CD4-positive, alpha-beta T cell treated with Interleukin-15 for 1 hour (primary cell): ENCODE results near the gene ANKRD13A.
"Not testable (repeated sequence)": the region's sequence is repeated elsewhere in the genome, so short reads cannot be mapped to it uniquely, and the experiment has no call there.

ENCODE experiments used
- DNase-seq: peaks from one replicate; pipeline ENCODE4 v3.0.0-alpha.2; 2020

ANKRD13A gene

DNA sequence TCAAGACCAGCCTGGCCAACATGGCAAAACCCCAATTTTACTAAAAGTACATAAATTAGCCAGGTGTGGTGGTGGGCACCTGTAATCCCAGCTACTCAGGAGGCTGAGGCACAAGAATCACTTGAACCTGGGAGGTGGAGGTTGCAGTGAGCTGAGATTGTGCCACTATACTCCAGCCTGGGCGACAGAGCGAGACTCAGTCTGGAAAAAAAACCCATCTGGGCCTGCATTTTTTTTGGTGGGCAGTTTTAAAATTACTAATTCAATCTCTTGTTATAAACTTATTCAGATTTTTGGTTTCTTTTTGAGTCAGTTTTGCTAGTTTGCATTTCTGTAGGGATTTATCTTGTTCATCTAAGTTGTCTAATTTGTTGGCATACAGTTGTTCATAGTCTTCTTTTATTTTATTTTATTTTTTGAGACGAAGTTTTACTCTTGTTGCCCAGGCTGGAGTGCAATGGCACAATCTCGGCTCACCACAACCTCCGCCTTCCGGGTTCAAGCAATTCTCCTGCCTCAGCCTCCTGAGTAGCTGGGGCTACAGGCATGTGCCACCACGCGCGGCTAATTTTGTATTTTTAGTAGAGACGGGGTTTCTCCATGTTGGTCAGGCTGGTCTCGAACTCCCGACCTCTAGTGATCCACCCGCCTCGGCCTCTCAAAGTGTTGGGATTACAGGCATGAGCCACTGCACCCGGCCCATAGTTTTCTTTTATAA is 9.6 kb downstream of the ANKRD13A start:
- DNase-seq: not testable (repeated sequence)

DNA sequence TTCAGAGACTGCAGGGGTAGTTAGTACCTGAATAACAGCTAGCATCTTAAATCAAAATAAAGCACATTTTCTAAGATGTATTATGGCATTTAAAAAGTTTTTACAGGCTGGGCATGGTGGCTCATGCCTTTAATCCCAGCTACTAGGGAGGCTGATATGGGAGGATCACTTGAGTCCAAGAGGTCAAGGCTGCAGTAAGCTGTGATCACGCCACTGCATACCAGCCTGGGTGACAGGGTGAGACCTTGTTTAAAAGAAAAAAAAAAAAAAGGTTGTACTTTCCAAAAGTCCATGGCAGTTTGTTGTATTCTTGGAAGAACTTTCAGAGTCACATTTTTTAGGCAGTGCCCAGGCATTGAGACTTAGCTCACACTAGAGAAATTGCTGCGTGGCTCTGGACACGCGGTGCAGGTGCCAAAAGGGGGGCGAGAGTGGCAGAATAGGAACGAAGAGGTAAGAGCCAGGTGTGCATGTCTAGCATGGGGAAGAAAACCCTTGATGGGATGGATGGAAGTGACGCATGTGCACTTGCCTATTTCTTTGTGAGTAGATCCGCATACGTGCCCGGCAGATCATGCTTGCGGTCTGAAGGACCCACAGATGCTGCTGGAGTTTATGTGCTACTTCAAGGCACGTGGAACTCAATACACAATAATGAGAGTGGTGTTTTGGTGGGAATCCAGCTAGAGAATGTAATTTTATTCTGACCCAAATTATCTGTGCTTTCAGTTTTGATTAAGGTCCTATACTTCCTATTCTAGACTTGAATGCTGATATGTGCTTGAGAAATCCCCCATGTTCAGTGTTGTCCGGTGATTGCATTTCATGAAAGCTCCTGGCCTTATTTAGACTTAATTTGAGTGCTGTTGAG is 11.9 kb downstream of the ANKRD13A start:
- peak; percentile 18 for DNase-seq

DNA sequence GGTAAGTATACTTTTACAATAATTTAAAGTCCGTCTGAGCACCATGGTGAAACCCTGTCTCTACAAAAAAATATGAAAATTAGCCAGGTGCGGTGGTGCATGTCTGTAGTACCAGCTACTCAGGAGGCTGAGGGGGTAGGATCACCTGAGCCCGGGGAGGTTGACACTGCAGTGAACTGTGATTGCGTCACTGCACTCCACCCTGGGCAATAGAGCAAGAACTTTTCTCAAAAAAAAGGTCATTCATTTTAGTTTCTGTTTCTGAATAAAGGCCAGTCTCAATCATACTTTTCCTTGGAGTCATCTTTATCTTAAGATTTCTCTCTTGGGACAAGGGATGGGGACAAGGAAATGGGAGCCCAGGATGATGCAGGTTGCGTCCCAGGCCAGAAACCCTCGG is 12.9 kb downstream of the ANKRD13A start:
- peak; percentile 80 for DNase-seq

DNA sequence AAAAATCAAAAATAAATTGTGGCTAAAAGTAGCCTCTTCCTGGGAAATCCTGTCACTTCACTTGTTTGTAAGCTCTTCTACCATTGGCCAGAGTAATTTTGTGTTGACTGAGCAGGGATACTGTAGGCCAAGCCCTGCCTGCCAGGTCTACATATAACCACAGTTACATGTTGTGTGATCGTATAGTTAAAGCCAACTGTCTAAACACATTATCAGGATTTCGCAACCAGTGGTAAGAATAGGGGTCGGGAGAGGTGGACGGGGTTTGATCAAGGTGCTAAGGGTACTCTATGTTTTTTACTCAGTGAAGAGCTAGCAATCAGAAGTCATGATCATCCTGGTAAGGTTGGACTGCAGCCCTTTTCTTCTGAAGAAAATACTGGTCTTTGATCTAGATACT is 13.4 kb downstream of the ANKRD13A start:
- no peak for DNase-seq

DNA sequence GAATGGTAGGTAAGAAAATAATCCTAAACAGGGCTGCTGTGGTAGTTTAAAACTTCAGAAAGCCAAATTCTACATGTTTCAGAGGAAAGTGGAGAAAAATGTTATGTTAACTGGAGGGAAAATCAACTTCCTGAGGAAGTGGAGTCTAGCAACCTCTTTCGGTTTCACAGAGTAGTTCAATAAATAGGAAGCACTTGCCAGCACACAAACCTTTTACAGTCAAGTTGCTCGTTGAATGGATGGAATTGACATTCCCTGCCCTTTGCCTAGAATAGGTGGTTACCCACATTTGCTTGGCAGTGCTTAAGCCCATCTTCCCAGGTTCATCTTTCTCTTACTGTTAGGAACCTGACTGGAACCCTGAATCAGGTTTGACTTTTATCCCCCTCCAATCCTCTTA is 15.9 kb downstream of the ANKRD13A start:
- no peak for DNase-seq

DNA sequence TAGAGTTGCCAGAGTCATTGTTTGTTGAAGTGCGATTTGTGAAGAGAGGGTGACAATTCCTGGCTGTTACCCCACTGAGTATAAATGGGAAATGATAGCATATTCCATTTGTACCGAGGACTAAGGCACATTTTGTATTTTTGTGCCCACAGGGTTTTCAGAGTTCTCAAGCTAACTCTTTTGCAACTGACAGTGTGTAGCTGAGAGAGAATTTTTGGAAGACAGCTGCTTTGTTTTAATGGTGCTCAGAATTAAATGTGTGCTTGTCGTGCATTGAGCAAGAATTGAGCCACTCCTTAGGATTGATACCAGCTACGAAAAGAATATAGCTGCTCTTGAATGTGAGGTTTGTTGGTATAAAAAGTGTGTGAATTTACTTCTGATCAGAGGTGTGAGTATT is 21.7 kb downstream of the ANKRD13A start:
- no peak for DNase-seq

DNA sequence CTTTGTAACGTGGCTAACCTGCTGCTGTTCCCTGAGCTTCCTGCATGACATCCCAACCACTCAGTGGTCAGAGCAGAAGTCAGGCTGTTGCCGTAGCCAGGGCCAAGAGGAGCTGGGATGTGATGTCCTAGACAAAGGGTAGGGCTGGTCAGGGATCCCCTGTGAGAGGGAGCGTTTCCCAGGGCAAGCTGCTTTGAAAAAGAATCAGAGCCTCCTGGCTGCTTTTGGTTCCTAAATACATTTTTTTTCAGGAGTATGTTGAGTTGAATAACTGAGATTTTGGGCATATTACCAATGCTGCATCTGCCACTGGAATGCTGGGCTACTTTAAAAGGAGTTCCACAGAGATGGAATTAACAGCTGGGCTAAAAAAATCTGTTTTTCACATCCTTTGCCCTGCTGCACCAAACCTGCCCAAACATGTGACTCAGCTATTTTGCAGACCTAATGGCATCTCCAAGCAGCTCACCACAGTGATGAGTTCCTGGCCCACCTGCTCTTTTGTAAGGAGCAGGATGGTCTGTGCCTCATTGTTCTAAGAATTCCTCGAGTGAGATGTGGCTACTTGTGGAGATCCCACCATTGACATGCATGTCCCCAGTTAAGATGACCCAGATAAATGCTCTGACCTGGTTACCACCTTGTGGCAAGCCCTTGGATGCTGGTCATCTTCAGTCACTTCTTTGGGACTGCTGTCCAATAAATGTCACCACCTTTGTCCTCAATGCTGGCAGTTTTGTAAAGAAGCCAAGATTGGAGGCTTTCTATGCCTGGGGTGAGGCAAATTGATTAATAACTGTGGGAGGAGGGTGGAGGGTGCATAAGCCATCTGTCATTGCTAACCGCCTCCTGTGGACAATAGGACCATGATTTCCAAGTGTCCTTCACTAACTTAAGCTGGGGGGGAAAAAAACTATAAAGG is 24.1 kb downstream of the ANKRD13A start:
- DNase-seq: no peak

DNA sequence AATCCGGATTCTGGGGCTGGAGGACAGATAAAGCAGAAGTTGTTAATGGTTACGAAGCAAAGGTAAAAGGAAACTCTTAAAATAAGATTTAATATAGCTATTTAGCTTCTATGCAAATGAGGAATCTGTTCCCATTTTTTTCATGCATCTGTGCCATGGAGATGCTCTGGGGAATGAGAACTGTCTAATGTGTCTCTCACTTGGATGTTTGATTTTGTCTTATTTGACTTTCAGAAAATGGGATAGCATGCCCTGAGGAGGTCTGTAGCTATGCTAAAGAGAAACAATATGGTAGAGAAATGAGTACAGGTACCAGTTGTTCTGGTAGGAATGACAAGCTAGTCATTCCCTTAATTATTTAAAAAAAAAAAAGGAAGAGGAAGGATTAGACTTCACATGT is 24.8 kb downstream of the ANKRD13A start:
- no peak for DNase-seq

DNA sequence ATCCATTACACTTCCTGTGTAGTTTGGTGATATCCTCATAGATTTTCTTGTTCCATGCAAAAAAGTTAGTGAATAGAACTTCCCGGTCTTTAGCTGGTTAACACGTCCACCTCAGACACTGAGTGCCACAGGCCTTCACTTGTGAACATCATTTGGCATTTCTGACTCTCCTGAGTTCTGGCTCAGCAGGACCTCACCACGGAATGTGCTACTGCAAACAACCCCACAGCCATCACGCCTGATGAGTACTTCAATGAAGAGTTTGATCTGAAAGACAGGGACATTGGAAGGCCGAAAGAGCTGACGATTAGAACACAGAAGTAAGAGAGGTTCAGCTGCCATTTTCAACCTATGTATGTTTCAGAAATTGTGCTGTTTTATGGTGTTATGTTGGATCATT is 29.1 kb downstream of the ANKRD13A start:
- no peak for DNase-seq

DNA sequence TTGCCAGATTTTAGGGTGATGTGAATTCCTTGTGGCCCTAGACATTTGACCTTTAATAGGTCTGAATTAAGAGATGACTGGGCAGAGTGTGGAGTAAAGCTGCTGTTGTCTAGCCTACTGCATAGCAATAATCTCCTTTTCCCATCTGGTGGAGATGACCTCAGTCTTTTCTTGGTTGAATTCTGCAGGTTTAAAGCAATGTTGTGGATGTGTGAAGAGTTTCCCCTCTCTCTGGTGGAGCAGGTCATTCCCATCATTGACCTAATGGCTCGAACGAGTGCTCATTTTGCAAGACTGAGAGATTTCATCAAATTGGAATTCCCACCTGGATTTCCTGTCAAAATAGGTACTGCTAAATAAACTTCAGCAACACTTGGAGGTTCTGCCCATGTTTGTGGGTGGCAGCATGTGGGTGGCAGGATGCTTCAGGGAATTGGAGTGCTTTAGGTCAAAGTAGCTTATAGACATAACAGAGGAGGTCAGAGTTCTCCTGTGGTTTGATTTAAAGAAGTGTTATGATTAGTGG is 30.1 kb downstream of the ANKRD13A start:
- no peak for DNase-seq

DNA sequence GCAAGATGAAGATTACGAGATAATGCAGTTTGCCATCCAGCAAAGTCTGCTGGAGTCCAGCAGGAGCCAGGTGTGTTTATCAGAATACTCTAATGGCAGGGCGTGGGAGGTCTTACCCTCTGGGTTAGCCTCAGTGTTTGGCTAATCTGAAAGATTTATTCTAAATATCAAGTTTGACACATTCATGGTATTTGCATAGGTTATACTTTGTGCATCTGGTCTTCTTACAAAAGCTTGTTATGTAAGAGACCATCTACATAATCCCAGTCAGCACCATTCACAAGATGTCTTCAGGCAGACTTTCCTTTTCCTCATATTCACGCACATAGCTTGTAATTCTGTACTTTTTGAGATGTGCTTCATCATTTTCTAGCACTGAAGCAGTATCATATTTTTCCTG is 34.7 kb downstream of the ANKRD13A start:
- no peak for DNase-seq

DNA sequence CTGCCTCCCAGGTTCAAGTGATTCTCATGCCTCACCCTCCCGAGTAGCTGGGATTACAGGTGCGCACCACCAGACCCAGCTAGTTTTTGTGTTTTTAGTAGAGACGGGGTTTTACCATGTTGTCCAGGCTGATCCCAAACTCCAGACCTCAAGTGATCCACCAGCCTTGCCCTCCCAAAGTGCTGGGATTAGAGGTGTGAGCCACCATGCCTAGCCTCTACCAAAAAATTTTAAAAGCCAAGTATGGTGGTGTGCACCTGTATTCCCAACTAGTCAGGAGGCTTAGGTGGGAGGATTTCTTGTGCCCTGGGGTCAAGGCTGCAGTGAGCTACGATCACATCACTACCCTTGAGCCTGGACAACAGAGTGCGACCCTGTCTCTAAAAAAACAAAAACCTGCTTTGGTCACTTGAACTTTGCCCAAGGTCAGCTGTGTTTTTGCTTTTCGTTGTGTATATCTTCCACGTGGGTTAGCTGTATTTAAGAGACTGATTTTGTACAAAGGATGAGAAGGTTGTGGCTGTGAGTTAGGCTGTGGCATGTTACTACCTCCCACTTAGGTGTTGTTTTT is 36.4 kb downstream of the ANKRD13A start:
- DNase-seq: no peak

DNA sequence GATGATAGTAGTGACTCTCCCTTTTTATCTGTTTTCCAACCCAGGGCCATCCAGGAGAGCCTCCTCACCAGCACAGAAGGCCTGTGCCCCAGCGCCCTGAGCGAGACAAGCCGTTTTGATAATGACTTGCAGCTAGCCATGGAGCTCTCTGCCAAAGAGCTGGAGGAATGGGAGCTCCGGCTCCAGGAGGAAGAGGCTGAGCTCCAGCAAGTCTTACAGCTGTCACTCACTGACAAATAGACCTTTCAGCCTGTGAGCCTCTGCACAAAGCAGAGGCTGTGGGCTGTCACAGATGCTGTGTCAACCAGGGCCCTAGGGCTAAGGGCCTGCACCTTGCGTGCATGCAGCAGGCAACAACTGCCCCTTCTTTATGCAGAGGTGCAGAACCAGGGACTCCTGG is 38.1 kb downstream of the ANKRD13A start:
- no peak for DNase-seq

DNA sequence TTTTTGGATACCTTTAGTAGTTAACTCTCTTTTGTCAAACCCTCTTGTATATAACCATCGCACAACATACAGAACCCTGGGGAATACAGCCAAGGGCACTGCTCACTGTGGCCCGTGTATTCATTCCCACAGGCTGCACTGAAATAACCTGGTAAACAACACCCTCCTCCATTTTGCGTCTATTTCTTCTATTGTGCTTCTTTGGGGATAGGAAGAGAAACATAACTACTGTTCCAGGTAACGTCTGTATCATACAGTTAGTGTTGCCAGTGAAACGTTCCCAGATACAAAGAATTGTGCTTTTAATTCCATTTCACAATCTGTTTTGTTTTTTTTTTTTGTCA is 39.5 kb downstream of the ANKRD13A start:
- DNase-seq: no peak

DNA sequence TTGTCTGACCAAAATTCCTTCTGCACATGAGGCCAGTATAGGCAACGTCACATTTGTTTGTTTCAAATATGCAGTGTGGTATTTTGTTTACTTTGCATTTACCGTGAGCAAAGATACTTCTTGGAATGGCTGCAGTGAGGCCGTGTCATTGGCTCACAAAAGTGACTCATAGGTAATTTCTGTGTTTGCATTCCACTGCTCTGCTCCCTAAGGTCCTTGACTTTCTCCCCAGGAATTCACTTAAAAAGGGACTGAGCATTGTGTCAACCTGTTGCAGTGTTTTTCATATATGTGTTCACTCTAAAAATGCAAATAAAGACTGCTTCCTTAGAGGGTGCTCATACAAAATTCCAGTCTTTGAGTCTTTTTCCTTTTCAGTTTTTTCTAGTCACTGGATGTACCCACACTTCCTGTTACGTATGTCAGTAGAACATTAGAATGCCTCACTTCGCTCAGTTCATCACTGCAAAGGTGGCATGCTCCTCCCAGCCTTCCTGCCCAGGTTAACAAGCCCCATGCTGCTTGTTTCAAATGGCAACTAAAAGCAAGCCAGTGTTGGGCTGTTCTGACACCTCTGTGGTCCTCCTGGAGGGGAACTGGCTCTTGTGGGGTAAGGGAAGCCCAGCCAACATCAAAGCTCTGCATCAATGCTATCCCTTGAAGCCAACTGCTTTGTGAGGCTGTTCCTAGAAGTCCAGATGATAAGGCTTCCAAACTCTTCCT is 40.0 kb downstream of the ANKRD13A start:
- DNase-seq: no peak

DNA sequence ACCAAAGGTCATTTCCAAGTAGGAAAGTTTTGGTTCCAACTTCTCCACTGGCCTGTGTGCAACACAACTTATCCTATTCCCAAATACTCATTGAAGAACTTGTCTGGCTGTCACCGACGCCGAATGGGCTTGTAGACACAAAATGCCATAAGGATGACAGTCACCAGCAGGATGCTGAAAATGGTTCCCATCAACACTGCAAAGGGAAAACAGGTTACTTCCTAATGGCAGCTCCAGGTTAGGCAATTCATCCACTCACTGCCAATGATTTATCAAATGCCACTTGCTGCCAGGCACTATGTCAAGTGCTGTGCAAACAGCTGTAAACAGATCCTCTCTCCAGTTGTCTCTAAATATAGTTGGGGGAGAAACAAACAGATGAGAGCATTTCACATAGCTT is 43.0 kb downstream of the ANKRD13A start:
- DNase-seq: no peak

DNA sequence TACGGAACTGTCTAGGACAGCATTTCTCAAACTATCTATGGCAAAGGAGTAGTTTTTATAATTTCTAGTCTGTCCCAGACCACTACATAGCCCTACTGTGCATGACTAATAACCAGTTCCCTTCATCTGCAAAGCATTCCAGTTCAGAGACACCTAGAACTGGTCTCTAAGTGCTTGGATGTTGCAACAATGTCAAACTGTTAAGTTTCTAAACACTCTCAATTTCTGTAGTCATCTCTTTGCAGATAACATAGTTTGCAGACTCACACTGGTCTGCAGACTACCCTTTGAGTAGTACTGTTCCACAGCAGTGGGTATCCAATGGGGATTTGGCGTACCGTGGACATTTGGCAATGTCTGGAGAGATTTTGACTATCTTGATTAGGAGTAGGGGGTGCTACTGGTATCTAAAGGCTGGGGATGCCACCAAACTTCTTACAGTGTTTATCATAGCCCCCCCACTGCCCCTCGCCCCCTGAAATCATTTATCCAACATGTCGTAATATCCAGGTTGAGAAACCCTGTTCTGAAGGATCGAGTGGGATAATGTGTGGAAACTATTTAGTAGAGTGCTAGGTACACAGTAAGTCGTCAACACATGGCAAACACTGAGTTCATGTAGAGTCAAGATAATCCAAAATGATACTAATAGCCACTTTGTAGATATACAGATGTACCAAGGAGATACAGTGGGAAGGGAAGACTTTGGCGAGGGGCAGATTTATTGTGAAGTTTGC is 47.4 kb downstream of the ANKRD13A start:
- DNase-seq: no peak

DNA sequence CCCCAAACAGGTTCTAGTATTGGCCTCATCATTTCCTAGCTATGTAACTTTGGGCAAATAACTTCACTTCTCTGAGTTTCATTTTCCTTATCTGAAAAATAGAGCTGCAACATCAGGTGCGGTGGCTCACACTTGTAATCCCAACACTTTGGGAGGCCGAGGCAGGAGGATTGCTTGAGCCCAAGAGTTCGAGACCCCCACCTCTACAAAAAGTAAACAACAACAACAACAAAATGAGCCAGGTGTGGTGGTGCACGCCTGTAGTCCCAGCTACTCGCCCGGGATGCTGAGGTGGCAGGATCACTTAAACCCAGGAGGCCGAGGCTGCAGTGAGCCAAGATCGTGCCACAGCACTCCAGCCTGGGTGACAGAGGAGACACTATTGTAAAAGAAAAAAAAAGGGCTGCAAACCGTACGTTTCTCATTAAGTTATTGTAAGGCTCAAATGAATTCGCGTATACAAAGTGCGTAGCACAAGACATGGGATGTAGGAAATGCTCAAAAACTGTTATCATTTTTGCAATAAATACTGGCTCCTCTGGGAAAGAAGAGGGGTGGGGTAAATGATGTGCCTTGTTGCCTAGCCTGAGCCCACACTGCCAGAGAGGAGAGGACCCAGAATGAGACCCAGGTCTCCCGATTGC is 48.2 kb downstream of the ANKRD13A start:
- DNase-seq: no peak

DNA sequence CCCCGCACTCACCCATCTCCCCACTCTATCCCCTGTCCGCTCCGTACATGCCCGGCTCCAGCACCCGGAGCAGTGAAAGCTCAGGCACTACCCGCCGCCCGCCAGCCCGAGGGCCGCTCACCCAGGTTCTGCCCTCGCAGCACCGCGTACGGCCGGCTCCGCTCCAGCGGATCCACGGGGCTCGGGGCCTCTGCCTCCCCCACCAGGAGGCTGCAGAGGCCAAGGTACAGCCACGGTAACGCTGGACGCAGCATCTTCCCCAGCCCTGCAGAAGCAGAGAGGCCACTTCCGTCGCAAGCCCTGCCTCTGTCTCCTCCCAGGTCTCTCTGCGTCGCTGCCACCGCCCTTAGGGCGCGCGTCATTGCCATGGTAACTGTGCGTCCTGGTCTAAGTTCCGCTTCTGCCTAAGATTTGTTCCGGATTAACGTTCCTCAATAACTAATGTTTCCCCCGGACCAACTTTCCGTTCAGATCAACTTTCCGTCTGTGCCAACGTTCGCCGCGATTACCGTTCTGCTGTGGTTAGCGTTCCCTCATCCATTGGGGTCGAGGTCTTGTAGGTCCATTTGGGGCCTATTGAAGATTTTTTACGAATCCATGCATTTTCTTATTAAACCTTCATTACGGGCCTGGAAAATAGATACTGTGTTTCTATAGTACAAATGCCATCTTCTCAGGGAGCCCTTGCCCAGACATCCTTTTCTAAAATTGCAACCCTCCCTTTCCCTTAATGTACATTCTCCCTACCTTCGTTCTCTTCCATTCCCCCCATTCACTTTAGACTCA is 49.2 kb downstream of the ANKRD13A start, which contains the start of gene C12orf76:
Gene C12orf76 (minus strand): TSS at position 281 of the 786 bp plus-strand sequence. CDS start 27 bp downstream, at position 254.
- peak; percentile 92 for DNase-seq

DNA sequence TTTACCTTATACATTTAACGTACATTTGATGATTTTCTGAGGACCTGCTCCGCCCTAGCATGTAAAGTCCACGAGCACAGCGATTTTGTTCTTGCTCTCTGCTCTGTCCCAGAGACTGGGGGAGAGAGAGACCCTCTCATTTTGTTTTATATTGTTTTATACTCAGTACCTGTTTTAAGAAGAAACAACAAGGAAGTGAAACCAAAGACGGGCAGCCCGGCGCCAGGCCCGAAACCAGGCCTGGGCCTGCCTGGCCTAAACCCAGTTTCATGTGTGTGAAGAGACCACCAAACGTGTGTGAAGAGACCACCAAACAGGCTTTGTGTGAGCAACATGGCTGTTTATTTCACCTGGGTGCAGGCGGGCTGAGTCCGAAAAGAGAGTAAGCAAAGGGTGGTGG is 49.8 kb downstream of the ANKRD13A start:
- DNase-seq: peak; percentile 56
